K562 (cell line): ENCODE results near the gene TCAP. TPM values are rescaled to one million over a fixed set of nuclear protein-coding genes. Genes with fewer than 3 reads are reported as not detected.

Experiments
- ATAC-seq: fragments of 200-7000 bp; cut with Tn5 transposase; 3 replicates; pipeline ENCODE4 v1.9.1; 2020; ENCODE audit warnings: moderate library complexity
- BruUV-seq: library from RNA; stranded (reverse); fragments of 400-500 nt; replicated peaks from 2 replicates; lab custom pipeline; 2021; lab: Mats Ljungman, UMichigan
- CTCF ChIA-PET: fragments of 300-600 bp; formaldehyde crosslinking; extraction: SDS; loops from one replicate; lab custom pipeline; 2021; ENCODE audit warnings: low intra/inter-chr PET ratio; lab: Yijun Ruan, JAX
- POLR2A ChIA-PET: fragments of 300-600, 350-650 bp; sonication (Branson Sonifier 250); formaldehyde crosslinking; extraction: SDS; loops from one replicate; lab custom pipeline; 2021; ENCODE audit warnings: antibody characterized with exemption, inconsistent platforms; lab: Yijun Ruan, JAX
- DNase-seq, 4 experiments: peaks; one replicate each; pipeline versions ENCODE4 v3.0.0 to v3.0.0-alpha.2; 2011 to 2018; ENCODE audit warnings: low spot score in 3 of 4, mixed read lengths in 3 of 4; ENCODE audit errors: extremely low read depth in 1 of 4
- FAIRE-seq: peaks from 2 replicates; lab custom pipeline; 2011; peaks lifted over from hg19 to GRCh38; lab: Jason Lieb, UNC
- H2AFZ ChIP-seq: 2 replicates; pipeline ENCODE4 v1.6.0; 2011; ENCODE audit warnings: low read depth, low read length, control low read depth, inconsistent platforms
- H3K27ac ChIP-seq: fragments of 200-600 bp; 3 replicates; pipeline ENCODE4 v1.8.0; 2011; ENCODE audit warnings: low read depth, mild to moderate bottlenecking, control low read depth, inconsistent platforms, low read length, moderate library complexity, mixed read lengths; ENCODE audit errors: extremely low read depth
- H3K27me3 ChIP-seq, 2 experiments: fragments of 300-600 bp in 1 of 2; 2 replicates in 1 of 2; 3 replicates in 1 of 2; pipeline versions ENCODE4 v1.6.0 to v1.8.0; 2011; ENCODE audit warnings: inconsistent platforms in 2 of 2, low read length in 2 of 2, mild to moderate bottlenecking in 1 of 2, mixed read lengths in 1 of 2, moderate library complexity in 1 of 2; ENCODE audit not compliant: control insufficient read depth in 2 of 2, insufficient read depth in 2 of 2
- H3K36me3 ChIP-seq: fragments of 300-600 bp; 3 replicates; pipeline ENCODE4 v1.8.0; 2011; ENCODE audit warnings: mild to moderate bottlenecking, low read length, inconsistent platforms; ENCODE audit not compliant: control insufficient read depth, insufficient read depth
- H3K4me1 ChIP-seq, 2 experiments: fragments of 200-600 bp in 1 of 2; replicated peaks in 1 of 2; 2 replicates in 1 of 2; 3 replicates in 1 of 2; pipeline versions ENCODE4 v1.5.1 to v1.8.0; 2011; ENCODE audit warnings: inconsistent platforms in 2 of 2, low read length in 2 of 2, mild to moderate bottlenecking in 1 of 2, mixed read lengths in 1 of 2, moderate library complexity in 1 of 2; ENCODE audit not compliant: control insufficient read depth in 2 of 2, insufficient read depth in 2 of 2
- H3K4me2 ChIP-seq: 2 replicates; pipeline ENCODE4 v1.6.1; 2011; ENCODE audit warnings: low read length, control low read depth, inconsistent platforms, mixed read lengths; ENCODE audit not compliant: insufficient read depth
- H3K4me3 ChIP-seq: fragments of 200-600 bp; sonication (generic), shearing (Covaris generic); 2 replicates; pipeline ENCODE4 v1.5.1; 2016; ENCODE audit warnings: control low read depth, inconsistent platforms
- H3K79me2 ChIP-seq: fragments of 200-600 bp; 3 replicates; pipeline ENCODE4 v1.8.0; 2011; ENCODE audit warnings: low read length, inconsistent platforms; ENCODE audit not compliant: control insufficient read depth, insufficient read depth
- H3K9ac ChIP-seq, 2 experiments: 2 replicates each; pipeline versions ENCODE4 v1.6.0 to v1.6.1; 2011; ENCODE audit warnings: low read depth in 2 of 2, low read length in 2 of 2, control low read depth in 1 of 2, inconsistent platforms in 1 of 2, mild to moderate bottlenecking in 1 of 2, mixed read lengths in 1 of 2; ENCODE audit not compliant: insufficient read depth in 1 of 2
- H3K9me1 ChIP-seq: one replicate; pipeline ENCODE4 v1.6.0; 2011; ENCODE audit warnings: inconsistent platforms, mild to moderate bottlenecking, low read length, moderate library complexity; ENCODE audit not compliant: control insufficient read depth, insufficient read depth
- H3K9me3 ChIP-seq: replicated peaks from 2 replicates; pipeline ENCODE4 v1.5.1; 2011; ENCODE audit warnings: low read depth, low read length, inconsistent platforms; ENCODE audit not compliant: control insufficient read depth, insufficient read depth
- H4K20me1 ChIP-seq: replicated peaks from 2 replicates; pipeline ENCODE4 v1.6.1; 2011; ENCODE audit warnings: low read length, inconsistent platforms, mixed read lengths; ENCODE audit not compliant: control insufficient read depth, insufficient read depth
- HNRNPUL1 ChIP-seq: fragments of 200-400 bp; formaldehyde crosslinking; IDR thresholded peaks from 2 replicates; pipeline ENCODE4 v1.6.1; 2017; ENCODE audit warnings: low read length
- PHF21A ChIP-seq: fragments of 450-650 bp; IDR thresholded peaks from 2 replicates; pipeline ENCODE4 v1.6.1; 2017; ENCODE audit warnings: low read depth, borderline replicate concordance
- RAD21 ChIP-seq, 2 experiments: fragments of 250-450 bp in 1 of 2; fragments of 450-650 bp in 1 of 2; sonication (Bioruptor Pico) in 1 of 2; formaldehyde crosslinking in 1 of 2; IDR thresholded peaks in 1 of 2; conservative IDR thresholded peaks in 1 of 2; 2 replicates each; pipeline versions ENCODE4 v1.4.0 to v1.8.0; 2020 to 2022; ENCODE audit warnings: mild to moderate bottlenecking in 2 of 2, moderate library complexity in 1 of 2
- SNIP1 ChIP-seq: fragments of 450-650 bp; IDR thresholded peaks from 2 replicates; pipeline ENCODE4 v1.7.1; 2017; ENCODE audit warnings: low read depth, mild to moderate bottlenecking
- ZFPM2 ChIP-seq: fragments of 250-450 bp; sonication (Bioruptor Pico); IDR thresholded peaks from 2 replicates; pipeline ENCODE4 v1.5.1; 2022; ENCODE audit warnings: mild to moderate bottlenecking
- WGBS: fragments of 100-300 bp; shearing (Covaris generic); methylation state at CpG from one replicate; pipeline ENCODE4 v1.1.6; 2016; ENCODE audit warnings: low coverage, mixed read lengths; ENCODE audit not compliant: insufficient coverage; ENCODE audit errors: missing lambda C conversion rate; 5-methylcytosine and 5-hydroxymethylcytosine counted together
- in situ Hi-C: fragments of 300-500 bp; cut with MboI; formaldehyde crosslinking; loops from 4 replicates; pipeline ENCODE4 v1.15.0; 2018; ENCODE audit warnings: inconsistent platforms, mixed read lengths
- intact Hi-C: fragments of 100-400 bp; cut with micrococcal nuclease; formaldehyde crosslinking; loops from 2 replicates; pipeline ENCODE4 v1.14.2; 2022
- polyA plus RNA-seq, 8 experiments: library from polyadenylated mRNA; depleted of rRNA in 4 of 8; stranded (reverse) in 5 of 8; unstranded in 3 of 8; fragments of >200 nt; fragmentation: Nextera tagmentation in 2 of 8; fragmentation: Illumina TruSeq in 1 of 8; extraction: Ambion mirVana in 2 of 8; extraction: Trizol in 1 of 8; gene quantifications; 2 replicates each; pipeline versions ENCODE4 v1.2.1 to v1.2.3, GENCODE V29; 2011 to 2014; ENCODE audit warnings: inconsistent platforms in 1 of 8, missing spikeins in 1 of 8
- total RNA-seq, 7 experiments: library from RNA; depleted of rRNA in 6 of 7; stranded (reverse); fragments of >200 nt in 6 of 7; fragmentation: Illumina TruSeq in 2 of 7; extraction: Trizol in 2 of 7; gene quantifications; 2 replicates each; pipeline versions ENCODE4 v1.2.1 to v1.2.3, GENCODE V29; 2011 to 2021; ENCODE audit warnings: low replicate concordance in 1 of 7

TCAP gene
- total and polyA plus RNA-seq, 9 of the 15 experiments (the other 6 are each of a cell fraction or from before 2014, with no cell fraction given) = 0.33 to 1.4 (median 0.82) TPM; not detected in 2

GRCh38 chr17:39701784-39702422 is 36.8 kb downstream of the TCAP start:
- no peak overlapping the region for H3K4me3 ChIP-seq
- no peak overlapping the region for H2AFZ ChIP-seq
- H3K79me2 ChIP-seq = no peaks in the 10 kb centered on the region
- H3K4me2 ChIP-seq = no peak overlapping the region
- DNase-seq = peak in 1 of 4 experiments; percentile 27
- ChIA-PET POLR2A (no interaction called here), CTCF (no interaction called here)
- in situ Hi-C loops (no loop called here), intact Hi-C loops (no loop called here)
- H3K9me1 ChIP-seq = no peaks in the 10 kb centered on the region
- ATAC-seq = no peak
- no TSS peak for BruUV-seq
- H3K9me3 ChIP-seq = no peaks in the 10 kb centered on the region
- no peaks in the 10 kb centered on the region; the same call in 1 of the 2 replicates for H4K20me1 ChIP-seq
- H3K36me3 ChIP-seq = no peaks in the 10 kb centered on the region
- H3K27me3 ChIP-seq = no peaks in the 10 kb centered on the region; a peak in 1 of 5 replicates
- no peak for FAIRE-seq
- H3K4me1 ChIP-seq = peaks cover 0 to 26% of the 10 kb centered on the region in 2 experiments; a peak in 3 of 5 replicates
- TF ChIP-seq ZFPM2 (CRISPR knock-in tag) (no peak), HNRNPUL1 (no peak), RAD21 (CRISPR knock-in tag; conservative IDR thresholded peaks at IDR 0.05 in 1 of 2, IDR thresholded peaks at IDR 0.05 in 1 of 2) (no peak), SNIP1 (no peak), PHF21A (no peak)
- WGBS = 23% methylated on average over 4 of the region's 4 CpGs
- H3K27ac ChIP-seq = no peak overlapping the region
- no peak overlapping the region for H3K9ac ChIP-seq
